Superior temporal gyrus (tissue), 1 donor: Measurements from ENCODE around the gene CMTM6.
"Not testable (repeated sequence)": the region's sequence is repeated elsewhere in the genome, so short reads cannot be mapped to it uniquely, and the experiment has no call there.

Experiments
- DNase-seq: peaks from one replicate; pipeline ENCODE4 v3.0.0-alpha.2; 2016; ENCODE audit errors: extremely low spot score

CMTM6 gene

DNA sequence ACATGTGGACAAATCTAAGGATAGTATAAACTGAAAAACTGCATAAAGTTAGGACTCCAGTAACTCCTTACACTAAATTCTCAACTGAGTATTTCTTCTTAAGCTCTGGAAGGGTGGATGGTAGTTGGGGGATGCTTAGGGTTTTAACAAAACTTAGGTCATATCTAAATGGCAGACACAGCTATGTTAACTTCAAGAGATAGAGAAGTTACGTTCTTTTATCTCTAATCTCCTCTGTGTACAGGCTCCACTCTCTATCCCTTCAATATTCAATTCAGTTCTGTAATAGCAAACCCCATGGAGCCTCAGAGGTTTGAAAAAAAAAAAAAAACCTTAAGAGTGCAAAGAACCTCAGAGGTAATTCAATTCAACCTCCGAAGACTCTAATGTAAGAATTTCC is 3.1 kb downstream of the CMTM6 start:
- no peak for DNase-seq

DNA sequence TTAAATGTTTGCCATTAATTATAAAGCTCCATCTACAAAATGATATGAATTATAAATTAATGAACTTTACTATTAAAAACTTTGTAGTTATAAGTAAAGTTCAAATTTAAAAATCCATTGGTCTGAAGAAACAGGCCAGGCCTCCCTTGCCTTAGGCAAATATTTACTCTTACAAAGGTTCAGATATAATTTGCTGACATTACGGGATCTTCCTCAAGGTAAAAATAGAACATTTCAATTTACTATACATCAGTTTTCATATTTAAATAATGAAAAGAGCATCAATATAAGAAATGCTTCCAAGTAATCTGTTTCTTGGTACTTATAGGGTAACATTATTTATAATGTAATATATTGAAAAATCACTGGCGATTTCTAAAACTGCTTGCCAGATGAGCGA is 3.7 kb downstream of the CMTM6 start:
- DNase-seq = no peak

DNA sequence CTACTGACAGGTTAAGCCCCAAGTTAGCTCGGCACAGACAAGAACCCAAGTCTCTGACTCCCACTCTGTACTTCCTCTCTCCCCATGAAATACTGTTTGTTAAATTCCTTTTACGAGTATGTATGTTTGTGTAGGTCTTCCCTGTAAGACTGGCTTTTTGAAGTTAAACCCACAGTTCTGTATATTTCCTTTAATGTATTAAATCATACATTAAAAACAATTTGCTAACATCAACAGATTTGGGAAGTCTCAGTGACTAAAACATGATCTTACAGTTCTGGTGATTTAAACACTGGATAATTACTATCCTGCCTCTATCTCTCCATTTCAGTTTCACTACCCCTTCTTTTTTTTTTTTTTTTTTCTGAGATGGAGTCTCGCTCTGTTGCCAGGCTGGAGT is 4.4 kb downstream of the CMTM6 start:
- no peak for DNase-seq

DNA sequence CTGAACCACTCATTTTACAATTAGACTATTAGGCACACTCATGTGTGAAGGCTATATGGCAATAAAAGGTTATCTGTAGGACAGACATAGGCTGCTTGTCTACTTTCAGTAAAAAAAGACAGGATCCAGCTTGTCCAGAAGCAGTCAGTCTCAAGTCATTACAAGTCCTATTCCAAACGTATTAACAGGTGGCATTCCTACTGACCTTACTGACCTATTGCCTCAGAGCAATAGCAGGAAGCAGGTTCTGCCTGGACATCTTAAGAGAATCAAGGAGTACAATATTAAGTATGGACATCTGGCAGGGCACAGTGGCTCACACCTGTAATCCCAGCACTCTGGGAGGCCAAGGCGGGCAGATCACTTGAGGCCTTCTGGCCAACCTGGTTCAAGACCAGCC is 7.0 kb downstream of the CMTM6 start:
- DNase-seq = no peak

GRCh38 chr3:32495085-32495484 is 7.6 kb downstream of the CMTM6 start:
- no peak for DNase-seq

- DNase-seq = no peak
Observed at GRCh38 chr3:32493437-32494414, 8.9 kb downstream of the CMTM6 start.

DNA sequence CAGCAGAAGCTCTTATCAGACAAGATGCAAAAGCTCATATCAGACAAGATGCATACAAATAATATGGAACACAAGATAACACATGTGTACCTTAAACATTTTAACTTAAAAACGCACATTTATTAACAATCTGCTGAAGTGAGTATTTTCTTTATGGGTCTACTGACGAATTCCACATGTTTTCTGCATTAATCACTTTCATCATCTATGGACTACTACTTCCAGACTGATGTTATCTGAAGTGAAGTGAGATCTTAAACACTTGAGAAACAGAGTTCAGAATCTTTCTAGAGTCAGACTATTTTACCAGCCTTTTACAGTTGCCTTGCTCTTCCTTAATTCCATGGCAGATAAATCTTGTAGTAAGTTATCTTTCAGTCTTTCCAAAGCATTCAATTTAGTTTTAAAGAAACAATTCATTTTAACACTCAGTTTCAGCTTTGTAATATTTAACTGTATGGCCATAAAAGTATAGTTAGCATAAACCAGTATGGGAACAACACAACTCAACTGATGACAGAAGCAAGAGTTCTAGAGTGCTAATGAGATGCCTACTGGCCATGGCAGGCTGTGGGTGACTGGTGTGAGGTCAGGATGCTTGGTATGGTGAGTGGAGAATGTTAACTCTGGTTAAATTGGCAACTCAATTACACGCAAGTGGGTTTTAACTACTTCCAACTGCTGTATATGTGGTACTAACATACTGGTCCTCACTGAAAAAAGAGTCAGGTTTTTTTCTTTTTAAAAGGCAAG is 9.8 kb downstream of the CMTM6 start:
- no peak for DNase-seq

DNA sequence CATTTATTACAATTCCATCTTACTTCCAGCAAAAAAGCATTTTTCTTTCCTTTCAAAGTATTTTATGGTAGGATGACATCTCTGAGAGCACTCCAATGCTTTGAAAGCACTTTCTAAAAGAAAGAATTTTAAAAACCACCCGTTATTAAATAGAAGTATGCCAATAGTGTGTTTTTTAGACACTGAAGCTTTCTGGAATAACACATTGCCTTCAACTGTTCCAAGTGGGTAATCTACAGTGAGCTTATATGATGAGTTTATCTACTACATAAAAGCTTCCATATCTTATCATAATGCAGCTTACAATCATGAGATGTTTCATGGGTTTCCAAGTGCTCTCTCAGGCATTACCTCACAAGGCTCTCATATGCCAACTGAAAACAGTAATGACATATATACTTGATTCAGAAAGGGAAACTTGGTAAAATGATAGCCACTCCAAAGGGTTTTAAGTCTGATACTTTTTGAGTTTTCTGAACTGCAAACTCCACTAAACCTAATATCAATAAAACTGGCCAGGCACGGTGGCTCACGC is 14.1 kb downstream of the CMTM6 start:
- DNase-seq = no peak

DNA sequence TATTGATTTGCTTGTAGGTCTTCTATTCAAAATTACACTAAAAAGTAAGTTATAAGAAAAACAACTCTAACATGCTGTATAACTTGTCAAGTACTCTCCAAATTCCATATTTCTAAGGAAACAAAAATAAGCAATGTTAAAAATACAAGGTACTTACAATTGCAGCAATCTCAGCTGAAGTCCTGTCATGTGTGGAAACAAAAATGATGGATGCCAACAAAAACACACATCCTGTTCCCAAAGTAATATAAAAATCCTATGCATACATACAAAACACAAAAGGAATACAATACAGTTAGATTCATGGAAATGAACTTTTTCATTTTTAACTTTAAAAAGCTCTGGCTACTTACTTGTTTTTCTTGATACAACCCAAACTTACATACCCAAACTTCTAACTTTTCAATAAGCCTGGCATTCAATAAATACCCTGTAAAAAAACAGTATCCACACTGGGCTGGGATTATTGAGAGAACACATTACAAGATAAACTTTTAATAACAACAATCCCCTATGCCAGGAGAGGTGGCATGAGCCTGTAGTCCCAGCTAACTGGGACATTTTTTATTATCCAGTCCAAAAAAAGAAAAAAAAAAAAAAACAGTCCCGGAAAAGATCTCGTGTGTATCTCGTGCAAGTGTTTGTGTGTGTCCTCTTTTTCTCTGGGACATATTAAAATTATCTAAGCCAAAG is 14.7 kb downstream of the CMTM6 start:
- no peak for DNase-seq

DNA sequence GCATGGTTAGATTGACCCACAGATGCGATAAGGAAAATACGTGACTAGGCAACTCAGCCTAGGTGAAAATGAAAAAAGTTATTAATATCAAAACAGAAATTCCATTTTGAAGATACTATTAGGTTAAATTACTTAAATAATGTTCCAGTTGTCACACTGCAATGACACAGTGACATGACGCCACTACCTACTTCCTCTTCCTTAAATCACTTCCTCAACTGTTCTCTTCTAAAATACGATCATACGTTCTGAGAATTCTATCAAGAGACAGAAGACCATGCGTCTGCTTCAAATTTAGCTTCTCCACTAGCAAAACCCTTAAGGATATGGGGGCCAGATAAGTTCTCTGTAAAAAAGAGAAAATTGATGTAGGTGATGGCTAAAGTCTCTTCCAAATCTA is 18.2 kb downstream of the CMTM6 start:
- DNase-seq = no peak

DNA sequence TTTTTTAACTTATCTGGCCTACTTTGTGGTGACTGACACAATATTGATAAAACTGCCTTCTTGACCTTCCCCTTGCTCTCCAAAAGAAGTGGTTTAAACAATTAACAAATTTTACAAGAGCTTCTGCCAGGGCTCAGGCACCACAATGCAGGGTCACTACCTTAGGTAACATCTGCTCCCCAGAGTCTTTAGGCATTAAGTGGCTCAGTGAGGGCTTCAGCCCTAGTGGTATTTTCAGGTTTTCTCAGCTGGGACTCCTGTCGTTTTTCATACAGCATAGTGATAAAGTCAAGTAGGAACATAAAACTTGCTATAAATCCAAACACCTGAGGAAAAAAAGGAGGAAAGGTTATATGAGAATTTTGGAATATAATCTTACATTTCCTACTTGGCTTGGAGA is 18.9 kb downstream of the CMTM6 start:
- no peak for DNase-seq

DNA sequence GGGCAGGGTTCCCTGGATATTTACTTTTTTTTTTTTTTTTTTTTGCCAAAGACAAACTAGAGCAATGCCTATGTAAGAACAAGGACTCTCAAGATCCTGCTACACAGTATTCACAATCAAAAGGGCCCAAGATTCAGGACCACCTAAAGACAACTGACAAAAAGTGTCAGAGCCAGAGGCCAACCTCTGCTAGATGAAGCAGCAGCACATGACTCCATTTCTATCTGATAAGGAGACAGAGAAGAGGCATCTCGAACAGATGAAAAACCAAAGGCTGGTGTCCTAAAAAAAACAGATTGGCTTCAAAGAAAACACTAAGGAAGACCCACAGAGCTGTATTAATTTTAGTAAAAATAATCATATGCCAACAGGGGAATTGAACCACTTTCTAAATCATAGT is 20.0 kb downstream of the CMTM6 start:
- DNase-seq = no peak

GRCh38 chr3:32481791-32482631 is 20.6 kb downstream of the CMTM6 start:
- no peak for DNase-seq

- DNase-seq = no peak
Observed at GRCh38 chr3:32480604-32481003, 22.0 kb downstream of the CMTM6 start.

DNA sequence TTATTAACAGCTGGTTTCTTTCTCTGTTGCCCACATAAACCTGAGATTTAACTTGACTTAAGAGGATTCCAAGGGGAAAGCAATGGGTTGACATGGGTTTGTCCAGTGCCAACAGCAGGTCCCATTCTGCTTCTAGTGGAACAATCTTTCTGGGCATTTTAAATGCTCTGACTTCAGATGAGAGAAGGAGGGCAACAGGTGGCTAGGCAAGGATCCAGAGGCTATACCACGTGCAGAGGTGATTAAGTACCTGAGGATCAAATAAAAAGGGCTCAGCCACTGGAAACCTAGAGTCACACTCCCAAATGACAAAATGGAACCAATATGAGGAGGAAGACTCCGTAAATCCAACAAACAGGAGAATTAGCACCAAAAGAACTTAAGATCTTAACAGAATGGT is 28.5 kb downstream of the CMTM6 start:
- DNase-seq = no peak

GRCh38 chr3:32472151-32472550 is 30.5 kb downstream of the CMTM6 start:
- DNase-seq = not testable (repeated sequence)

- no peak for DNase-seq
Observed at GRCh38 chr3:32471246-32471645, 31.4 kb downstream of the CMTM6 start.

- DNase-seq = no peak
Observed at GRCh38 chr3:32470362-32470761, 32.3 kb downstream of the CMTM6 start.

- DNase-seq = no peak
Observed at GRCh38 chr3:32469151-32469874, 33.3 kb downstream of the CMTM6 start.

GRCh38 chr3:32467333-32468070 is 35.1 kb downstream of the CMTM6 start:
- peak; percentile 83 for DNase-seq
